Measurements from ENCODE around the gene ME3.
A peak's percentile ranks its signal among the peaks of the same experiment; 100 is the strongest.
"Not testable (repeated sequence)": the region's sequence is repeated elsewhere in the genome, so short reads cannot be mapped to it uniquely, and the experiment has no call there.

Gene ME3

DNA sequence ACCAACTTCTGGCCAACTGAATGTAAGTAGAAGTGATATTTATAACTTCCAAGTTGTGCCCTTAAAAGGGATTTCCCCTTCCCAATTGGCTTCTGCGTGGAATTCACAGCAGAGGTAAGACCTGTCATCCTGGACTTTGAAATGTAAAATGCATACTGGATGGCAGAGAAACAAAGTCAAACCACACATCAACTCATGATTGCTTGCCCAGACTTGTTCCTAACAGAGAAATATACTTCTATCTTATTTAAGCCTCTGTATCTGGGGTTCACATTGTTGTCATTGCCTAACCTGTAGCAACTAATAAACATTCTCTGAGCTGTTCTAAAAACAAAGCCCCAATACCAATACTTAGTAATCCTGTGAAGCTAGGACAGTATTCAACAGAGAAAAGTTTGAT, 6.2 kb downstream of the ME3 start:
- no peak for DNase-seq (ENCODE audit: low read depth in 2 of 3, low spot score in 2 of 3)

DNA sequence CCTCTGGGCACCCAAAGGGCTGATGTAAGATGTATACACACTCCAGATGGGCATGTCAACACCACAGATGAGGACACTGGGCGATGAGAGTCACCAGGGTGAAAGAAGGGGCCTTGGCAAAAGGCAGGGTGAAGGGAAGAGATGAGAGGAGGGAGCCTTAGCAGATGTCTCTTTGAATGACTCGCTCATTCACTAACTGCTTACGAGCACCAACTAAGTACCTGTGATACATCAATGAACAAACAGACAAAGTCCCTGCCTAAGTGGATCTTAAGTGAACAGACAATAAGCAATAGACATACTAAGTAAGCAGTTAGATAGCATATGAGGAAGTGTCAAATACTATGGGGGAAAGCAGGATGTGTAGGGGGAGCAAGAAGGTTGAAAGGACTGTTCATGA, 7.5 kb downstream of the ME3 start:
- DNase-seq (ENCODE audit: low read depth in 2 of 3, low spot score in 2 of 3) = no peak

GRCh38 chr11:86663761-86664160, 8.7 kb downstream of the ME3 start:
- DNase-seq (ENCODE audit: low read depth in 2 of 3, low spot score in 2 of 3) = no peak

DNA sequence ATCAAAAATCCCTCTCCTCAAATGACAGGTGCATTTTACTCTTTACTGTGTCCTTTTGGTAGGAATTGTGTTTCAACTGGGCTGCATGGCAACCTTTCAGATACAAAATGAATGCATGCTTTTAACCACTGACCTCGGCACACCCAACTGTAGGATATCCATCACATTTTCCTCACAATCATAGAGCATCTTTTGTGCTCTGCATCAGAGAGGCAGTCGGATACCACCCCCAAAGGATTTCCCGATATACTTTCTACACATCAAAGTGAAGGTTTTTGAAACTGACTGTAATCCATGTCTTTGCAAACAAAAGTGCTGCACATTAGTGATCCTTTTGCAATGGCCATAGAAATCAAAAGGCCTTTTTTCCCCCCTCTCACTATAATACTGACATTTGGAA, 9.1 kb downstream of the ME3 start:
- no peak for DNase-seq (ENCODE audit: low read depth in 2 of 3, low spot score in 2 of 3)

GRCh38 chr11:86660736-86661135, 11.7 kb downstream of the ME3 start:
- no peak for DNase-seq (ENCODE audit: low read depth in 2 of 3, low spot score in 2 of 3)

DNA sequence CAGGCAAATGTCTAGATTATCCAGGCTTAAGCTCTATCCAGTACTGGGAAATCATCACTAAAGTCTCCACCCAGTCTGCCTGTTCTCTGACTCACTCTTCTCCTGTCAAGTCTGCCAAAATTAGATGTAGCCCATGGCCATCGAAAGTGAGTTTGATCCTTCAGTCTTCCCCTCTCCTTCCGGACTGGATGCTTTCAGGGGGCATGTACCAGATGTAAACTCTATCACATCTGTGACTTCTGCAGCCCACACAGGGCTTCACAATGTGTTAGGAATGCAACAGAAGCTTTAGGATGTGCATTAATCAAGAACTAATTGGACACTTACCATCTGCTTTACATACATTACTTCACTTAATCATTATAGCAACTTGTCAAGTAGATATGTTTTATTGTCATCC, 12.3 kb downstream of the ME3 start:
- DNase-seq (ENCODE audit: low read depth in 2 of 3, low spot score in 2 of 3) = no peak

DNA sequence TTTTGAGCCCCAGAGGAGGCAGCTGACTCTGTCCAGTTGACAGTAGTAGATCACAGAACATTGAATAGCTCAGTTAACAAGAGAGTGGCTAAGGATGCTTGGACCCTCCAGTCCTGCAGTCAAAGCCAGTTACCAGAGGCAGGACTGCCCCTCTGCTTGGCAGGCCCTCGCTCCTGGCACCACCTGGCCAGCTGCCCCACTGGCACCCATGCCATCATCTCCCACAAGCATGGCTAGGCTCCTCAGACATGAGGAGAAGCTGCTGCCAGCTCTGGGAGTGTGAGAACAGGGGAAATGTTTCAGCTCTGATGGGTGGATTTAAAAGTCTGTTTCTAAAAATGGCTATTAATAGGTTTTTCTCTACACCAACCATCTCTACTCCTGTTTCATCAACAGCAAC, 13.9 kb downstream of the ME3 start:
- no peak for DNase-seq (ENCODE audit: low read depth in 2 of 3, low spot score in 2 of 3)

- not testable (repeated sequence) for DNase-seq (ENCODE audit: low read depth in 2 of 3, low spot score in 2 of 3)
Measured at GRCh38 chr11:86645212-86645611, 27.2 kb downstream of the ME3 start.

DNA sequence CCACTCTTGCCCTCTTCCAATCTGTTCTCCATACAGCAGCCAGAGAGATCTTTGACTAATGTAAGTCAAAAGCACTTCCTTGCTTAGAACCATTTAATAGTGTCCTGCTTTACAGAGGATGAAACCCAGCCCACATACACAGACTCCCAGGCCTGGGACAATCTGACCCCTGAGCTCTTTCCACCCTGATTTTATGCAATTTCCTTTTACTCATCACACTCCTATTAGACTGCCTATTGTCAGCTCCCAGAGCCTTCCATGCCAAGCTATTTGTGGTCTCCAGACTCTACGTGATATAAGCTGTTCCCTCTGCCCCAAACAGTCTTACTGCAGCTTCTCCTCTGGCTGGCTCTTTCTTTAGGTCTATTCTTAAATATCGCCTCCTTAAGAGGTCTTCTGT, 28.1 kb downstream of the ME3 start:
- DNase-seq (ENCODE audit: low read depth in 2 of 3, low spot score in 2 of 3) = no peak

DNA sequence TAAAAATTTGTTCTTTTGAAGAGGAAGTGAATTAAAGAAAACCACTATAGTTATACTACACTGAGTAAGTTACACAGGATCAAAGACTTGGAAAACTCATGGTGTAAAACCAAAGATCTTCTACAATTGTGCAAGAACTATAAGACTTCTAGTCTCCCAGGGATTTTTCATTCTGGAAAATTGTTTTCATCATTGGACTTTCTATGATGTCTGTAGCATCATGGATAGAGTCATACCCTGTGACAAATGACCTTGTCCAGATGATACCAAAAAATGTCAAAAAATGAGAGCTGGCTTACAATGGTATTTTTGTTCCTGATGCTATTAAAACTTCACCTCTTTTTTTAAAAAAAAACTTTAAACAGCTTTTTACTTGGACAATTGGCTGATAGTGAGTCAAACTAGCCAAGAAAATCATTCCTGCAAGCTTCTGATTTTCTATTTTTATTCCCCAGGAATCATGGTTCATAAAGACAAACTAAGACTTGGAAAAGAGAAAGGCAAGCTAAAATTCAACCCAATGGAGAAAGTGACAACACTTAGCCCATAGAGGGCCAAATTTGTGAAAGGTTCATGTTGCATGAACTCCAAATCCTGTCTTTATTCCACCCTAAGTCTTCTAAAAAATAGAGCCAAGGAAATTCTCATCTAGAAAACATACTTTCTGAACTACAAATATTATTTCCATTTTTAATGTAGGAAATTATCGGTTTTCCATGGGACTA, 30.7 kb downstream of the ME3 start:
- DNase-seq (ENCODE audit: low read depth in 2 of 3, low spot score in 2 of 3) = no peak

DNA sequence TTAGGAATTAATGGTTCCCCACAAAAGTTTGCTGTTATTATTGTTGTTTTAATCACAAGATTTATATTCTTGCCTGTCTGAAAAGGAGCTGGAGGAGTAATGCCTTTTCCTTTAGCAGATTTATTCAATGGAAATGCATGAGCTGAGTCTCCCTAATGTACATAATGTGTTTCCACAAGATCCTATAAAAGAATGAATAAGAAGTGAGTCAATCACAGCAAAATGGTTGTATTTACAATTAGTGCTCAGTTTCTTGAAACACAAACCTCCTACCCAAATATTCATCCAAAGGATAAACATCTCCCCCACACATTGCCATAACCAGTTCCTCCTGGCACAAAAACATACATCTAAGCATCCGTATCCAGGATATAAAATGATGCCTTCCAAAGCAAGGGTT, 33.3 kb downstream of the ME3 start:
- DNase-seq (ENCODE audit: low read depth in 2 of 3, low spot score in 2 of 3) = no peak

DNA sequence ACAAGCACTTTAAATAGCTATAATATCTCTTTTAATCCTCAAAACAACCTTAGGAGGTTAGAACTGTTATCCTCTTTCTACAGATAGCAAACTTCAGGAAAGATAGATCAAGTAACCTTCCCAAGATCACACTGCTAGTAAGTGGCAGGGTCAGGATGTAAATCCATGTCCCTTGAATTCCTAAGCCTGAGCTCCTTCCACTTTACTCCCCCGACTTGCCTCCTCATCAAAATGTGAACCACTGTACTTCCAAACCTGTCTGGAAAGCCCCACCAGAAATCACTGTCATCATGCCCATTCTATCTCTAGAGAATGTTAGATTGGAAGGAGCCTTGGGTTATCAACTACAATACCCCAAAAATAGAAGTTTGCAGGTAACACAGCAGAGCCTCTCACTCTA, 33.7 kb downstream of the ME3 start:
- no peak for DNase-seq (ENCODE audit: low read depth in 2 of 3, low spot score in 2 of 3)

DNA sequence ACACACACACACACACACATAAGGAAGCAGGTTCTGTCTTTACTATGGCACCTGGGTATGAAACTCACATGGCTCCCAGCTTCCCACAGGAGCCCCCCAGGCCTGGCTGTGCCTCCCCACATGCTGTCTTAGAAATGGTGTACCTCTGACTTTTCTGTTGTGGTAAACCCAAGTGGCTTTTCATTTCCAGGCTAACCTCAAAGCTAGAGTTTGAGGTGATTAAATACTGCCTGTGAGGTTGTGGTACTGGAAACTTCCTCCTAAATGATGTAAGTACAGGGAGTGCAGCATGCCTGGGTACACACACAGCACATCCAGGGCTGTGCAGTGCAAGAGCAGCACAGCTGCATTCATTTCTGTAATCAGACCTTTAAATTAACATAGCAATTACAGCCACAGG, 34.4 kb downstream of the ME3 start:
- DNase-seq (ENCODE audit: low read depth in 2 of 3, low spot score in 2 of 3) = no peak

DNA sequence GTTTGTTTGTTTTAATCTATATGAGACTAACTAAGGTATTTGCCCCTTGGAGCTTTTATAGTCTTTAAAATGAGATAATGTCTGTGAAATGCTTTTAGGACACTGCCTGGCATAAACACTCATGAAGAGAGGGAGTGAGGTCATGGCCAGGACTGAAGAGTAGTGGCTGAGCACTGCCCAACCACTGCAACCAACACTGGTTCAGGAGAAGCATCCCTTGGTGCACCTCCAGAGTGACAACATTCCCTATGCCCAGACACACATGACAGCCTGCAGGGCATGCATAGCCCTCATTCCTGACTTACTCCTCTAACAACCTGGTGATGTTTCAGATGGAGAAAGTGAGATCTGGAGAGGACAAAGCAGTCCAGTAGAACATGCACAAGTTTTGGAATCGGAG, 36.1 kb downstream of the ME3 start:
- no peak for DNase-seq (ENCODE audit: low read depth in 2 of 3, low spot score in 2 of 3)

- DNase-seq (ENCODE audit: low read depth in 2 of 3, low spot score in 2 of 3) = peak in 1 of 3 experiments; percentile 20
Measured at GRCh38 chr11:86632499-86633269, 39.7 kb downstream of the ME3 start.

GRCh38 chr11:86630229-86630981, 42.0 kb downstream of the ME3 start:
- no peak for DNase-seq (ENCODE audit: low read depth in 2 of 3, low spot score in 2 of 3)

GRCh38 chr11:86629045-86629706, 43.2 kb downstream of the ME3 start:
- no peak for DNase-seq (ENCODE audit: low read depth in 2 of 3, low spot score in 2 of 3)

DNA sequence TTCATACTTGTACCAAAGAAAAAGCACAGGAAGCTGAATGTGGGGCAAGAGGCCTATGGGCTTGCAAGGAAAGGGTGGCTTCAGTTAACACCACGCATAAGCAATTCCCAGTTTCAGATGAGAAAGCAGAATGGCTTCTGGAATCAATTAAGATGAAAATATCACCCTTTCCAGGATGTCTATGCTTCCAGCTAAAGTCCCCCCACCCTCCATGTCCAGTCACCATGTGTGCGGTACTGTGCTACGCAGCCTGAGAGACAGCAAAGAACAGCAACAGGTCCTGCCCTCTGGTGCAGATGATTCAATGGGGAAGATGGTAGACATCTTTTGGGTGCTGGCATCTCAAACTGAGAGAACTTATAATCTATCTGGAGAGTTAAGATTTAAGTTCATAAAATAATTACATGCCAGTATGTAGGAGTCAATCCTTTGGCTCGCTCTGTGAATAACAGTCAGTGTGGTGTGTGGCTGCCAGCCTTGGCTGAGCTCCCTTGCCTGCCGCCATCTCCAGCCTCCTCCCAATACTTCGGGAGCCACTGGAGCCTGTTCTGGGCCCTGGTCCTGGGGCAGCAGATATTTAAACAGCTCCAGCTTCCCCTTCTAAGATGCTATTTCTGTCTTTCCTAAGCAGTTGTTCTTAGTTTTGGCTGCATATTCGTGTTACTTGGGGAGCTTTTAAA, 44.5 kb downstream of the ME3 start:
- DNase-seq (ENCODE audit: low read depth in 2 of 3, low spot score in 2 of 3) = no peak

GRCh38 chr11:86625981-86626380, 46.4 kb downstream of the ME3 start:
- no peak for DNase-seq (ENCODE audit: low read depth in 2 of 3, low spot score in 2 of 3)

DNA sequence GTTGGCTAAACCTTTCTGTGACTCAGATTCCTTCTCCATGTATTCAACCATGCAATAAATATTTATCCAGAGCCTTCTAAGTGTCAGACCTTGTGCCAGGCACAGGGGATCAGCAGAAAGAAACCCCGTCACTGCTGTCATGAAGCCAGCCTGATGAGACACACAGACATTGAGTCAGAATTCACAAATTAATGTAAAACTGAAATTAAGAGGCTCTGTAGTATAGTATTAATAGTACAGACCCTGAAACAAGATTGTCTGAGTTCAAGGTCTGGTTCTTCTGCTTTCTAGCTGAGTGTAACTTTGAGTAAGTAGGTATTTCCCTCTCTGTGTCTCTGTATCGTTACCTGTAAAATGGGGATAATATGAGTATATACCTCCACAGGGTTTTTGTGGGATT, 46.9 kb downstream of the ME3 start:
- DNase-seq (ENCODE audit: low read depth in 2 of 3, low spot score in 2 of 3) = no peak

- DNase-seq (ENCODE audit: low read depth in 2 of 3, low spot score in 2 of 3) = no peak
Measured at GRCh38 chr11:86624366-86624765, 48.0 kb downstream of the ME3 start.

Measured in activated CD8-positive, alpha-beta memory T cell treated with anti-CD3 and anti-CD28 coated beads for 48 hours (primary cell).